HFF-Myc (cell line): ENCODE measurements around the gene LGMN.
"Not testable (repeated sequence)": the region's sequence is repeated elsewhere in the genome, so short reads cannot be mapped to it uniquely, and the experiment has no call there.

Source experiments
- DNase-seq: peaks from one replicate; pipeline ENCODE4 v3.0.0-alpha.2; 2011; ENCODE audit warnings: low read depth; ENCODE audit errors: extremely low read depth
- H3K4me3 ChIP-seq: replicated peaks from 2 replicates; pipeline ENCODE4 v1.5.1; 2011; ENCODE audit warnings: low read depth, mild to moderate bottlenecking, control low read depth, low read length
- TF ChIP-seq, protein P1 (sequence below): IDR thresholded peaks from 2 replicates; pipeline ENCODE4 v1.5.1; 2012; ENCODE audit warnings: mild to moderate bottlenecking, low read depth, low read length, control low read depth; ENCODE audit errors: missing control alignments

Gene LGMN

GRCh38 chr14:92680781-92681650, 67.4 kb downstream of the LGMN start:
- TF ChIP-seq, protein P1, sequence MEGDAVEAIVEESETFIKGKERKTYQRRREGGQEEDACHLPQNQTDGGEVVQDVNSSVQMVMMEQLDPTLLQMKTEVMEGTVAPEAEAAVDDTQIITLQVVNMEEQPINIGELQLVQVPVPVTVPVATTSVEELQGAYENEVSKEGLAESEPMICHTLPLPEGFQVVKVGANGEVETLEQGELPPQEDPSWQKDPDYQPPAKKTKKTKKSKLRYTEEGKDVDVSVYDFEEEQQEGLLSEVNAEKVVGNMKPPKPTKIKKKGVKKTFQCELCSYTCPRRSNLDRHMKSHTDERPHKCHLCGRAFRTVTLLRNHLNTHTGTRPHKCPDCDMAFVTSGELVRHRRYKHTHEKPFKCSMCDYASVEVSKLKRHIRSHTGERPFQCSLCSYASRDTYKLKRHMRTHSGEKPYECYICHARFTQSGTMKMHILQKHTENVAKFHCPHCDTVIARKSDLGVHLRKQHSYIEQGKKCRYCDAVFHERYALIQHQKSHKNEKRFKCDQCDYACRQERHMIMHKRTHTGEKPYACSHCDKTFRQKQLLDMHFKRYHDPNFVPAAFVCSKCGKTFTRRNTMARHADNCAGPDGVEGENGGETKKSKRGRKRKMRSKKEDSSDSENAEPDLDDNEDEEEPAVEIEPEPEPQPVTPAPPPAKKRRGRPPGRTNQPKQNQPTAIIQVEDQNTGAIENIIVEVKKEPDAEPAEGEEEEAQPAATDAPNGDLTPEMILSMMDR: peak; percentile 97
- DNase-seq: peak; percentile 54

DNA sequence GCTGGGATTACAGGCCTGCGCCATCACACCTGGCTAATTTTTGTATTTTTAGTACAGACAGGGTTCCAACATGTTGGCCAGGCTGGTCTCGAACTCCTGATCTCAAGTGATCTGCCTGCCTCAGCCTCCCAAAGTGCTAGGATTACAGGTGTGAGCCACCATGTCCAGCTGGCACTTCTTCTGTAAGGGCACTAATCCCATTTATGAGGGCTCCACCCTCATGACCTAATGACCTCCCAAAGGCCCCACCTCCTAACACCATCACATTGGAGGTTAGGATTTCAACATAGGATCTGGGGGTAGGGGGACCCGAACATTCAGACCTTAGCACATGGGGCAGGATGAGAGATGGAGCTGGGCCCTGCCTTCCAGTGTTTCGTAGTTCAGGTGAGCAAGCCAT, 68.1 kb downstream of the LGMN start:
- DNase-seq, H3K4me3 ChIP-seq: not testable (repeated sequence)

More at GRCh38 chr14:92680781-92681650, 67.4 kb downstream of the LGMN start:
- no peak overlapping the region for H3K4me3 ChIP-seq

- DNase-seq: no peak
- no peak overlapping the region for H3K4me3 ChIP-seq
- TF ChIP-seq, protein P1: no peak
These were observed 69.2 kb downstream of the LGMN start for GRCh38 chr14:92679246-92679645.

- DNase-seq: no peak
- no peak overlapping the region for H3K4me3 ChIP-seq
- TF ChIP-seq, protein P1: no peak
These were observed 69.7 kb downstream of the LGMN start for GRCh38 chr14:92678766-92679165.

- no peak for DNase-seq
- no peak overlapping the region for H3K4me3 ChIP-seq
- TF ChIP-seq, protein P1: no peak
These were observed 70.5 kb downstream of the LGMN start for GRCh38 chr14:92677955-92678354.

- no peak for DNase-seq
- TF ChIP-seq, protein P1: no peak
- H3K4me3 ChIP-seq: no peak overlapping the region
These were observed 71.2 kb downstream of the LGMN start for GRCh38 chr14:92677087-92677668.

DNA sequence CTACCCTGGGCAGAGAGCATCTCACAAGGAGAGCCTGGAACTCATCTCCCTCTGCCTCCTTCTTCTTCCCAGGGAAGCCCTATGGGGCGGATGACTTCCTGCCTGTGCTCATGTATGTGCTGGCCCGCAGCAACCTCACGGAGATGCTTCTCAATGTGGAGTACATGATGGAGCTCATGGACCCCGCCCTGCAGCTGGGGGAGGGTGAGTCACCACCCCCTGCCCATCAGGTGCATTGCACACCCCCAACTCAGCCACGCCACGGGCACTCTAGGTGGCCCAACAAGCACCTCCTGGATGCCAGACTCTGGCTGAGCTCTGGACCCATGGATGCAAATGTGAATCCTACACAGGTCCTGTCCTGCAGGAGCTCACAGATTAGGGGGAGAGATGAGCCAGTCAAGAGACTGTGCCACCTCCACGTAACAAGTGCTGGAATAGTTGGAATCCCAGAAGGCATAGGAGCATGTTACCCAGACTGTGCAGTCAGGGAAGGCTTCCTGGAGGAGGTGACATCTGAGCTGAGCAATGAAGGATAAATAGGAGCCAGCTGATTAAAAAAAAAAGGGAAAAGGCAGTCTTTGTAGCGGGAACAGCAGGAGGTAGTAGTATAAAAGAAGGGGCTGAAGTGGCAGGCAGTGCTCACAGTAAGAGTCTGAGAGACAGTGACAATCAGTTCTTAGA, 71.9 kb downstream of the LGMN start:
- TF ChIP-seq, protein P1: no peak
- DNase-seq: no peak
- no peak overlapping the region for H3K4me3 ChIP-seq
